Measurements from ENCODE around the gene PDGFD.

PDGFD gene

GRCh38 chr11:103906291-103906867 is 257.6 kb downstream of the PDGFD start:
- DNase-seq = no peak

- DNase-seq = no peak
Measured at GRCh38 chr11:103904324-103904667, 259.7 kb downstream of the PDGFD start.

DNA sequence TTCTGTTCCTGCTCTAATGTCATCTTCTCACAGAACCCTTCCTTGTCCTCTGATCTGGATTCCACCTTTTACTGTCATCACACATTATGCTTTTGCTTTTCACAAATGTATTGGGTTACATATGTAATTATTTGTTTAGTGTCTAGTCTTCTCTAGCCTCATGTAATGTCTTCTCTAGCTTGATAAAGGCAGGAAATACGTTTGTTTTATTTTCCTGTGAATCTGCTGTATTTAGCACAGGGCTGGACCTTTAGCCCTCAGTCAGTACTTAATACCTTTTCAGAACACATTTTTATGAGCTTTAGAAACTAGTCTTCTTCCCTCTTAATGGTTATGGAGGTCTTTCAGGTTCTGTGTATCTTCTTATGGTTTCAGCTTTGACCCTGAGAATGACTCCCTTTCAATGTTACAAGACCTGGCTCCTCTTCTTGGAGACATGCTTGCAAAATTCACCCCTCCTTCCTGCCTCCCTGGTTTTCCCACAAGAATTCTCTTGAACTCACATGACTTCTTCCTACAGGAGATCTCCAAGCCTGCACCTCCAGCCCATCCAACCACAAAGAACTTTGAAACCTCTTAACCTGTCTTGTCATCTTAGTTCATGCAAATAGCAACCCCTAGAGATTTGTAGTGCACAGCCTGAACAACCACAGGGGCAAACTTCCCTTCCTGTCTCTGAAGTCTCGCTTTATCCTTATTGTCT is 260.2 kb downstream of the PDGFD start:
- no peak for DNase-seq

DNA sequence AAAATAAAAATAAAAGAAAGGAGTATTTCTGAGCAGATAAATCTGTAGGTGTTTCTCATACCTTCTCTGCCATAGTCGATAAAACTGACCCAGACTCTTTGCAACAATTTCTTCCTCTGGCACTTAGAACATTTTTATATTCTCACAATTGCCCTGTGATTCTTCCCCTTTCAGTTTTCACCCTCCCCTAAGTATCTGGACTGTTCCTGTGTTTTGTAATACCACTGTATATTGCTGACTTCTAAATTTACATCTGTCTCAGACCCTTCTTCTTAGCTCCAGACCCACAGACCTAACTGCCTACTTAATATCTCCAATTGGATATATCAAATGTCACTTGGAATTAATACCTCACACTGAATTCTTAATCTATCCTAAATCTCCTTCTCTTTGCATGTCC is 261.0 kb downstream of the PDGFD start:
- DNase-seq = no peak

GRCh38 chr11:103901656-103902055 is 262.3 kb downstream of the PDGFD start:
- no peak for DNase-seq

GRCh38 chr11:103898577-103899336 is 265.2 kb downstream of the PDGFD start:
- DNase-seq = no peak

- DNase-seq = no peak
Measured at GRCh38 chr11:103898065-103898464, 265.9 kb downstream of the PDGFD start.

DNA sequence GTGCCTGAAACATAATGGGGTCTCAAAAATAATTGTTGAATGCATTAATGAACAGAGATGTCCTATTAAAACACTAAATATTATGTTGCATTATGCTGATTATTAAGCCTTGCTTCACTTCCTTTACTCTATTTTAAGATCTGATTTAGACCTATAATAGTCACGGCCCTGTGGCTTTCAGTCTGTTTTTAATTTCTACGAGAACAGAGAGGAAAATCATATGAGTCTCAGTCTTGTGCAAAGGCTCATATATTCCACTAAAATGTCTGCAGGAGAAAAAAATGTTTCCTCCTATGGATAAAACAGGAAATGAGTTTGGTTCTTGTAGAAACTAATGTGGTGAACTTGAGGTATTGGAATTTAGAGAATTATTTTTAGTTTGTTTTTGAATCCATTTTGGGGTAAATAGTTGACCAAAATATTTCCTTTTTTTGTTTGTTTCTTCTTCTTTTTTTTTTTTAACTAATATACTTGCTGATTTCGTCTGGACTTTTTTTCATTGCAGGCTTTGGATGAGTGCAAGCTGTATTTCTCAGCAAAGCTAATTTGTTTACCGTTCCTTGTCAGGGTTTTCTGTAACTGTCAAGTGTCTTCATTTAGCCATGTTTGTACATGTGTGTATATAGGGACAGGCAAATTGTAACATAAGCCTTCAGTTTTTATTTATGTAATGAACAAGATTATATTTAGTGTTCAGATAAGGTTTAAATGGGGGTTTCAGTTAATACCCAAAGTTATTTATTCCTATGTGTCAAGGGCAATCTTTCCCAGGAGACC is 266.6 kb downstream of the PDGFD start:
- DNase-seq = no peak

GRCh38 chr11:103895106-103895505 is 268.8 kb downstream of the PDGFD start:
- no peak for DNase-seq

- no peak for DNase-seq
Measured at GRCh38 chr11:103894673-103895072, 269.3 kb downstream of the PDGFD start.

DNA sequence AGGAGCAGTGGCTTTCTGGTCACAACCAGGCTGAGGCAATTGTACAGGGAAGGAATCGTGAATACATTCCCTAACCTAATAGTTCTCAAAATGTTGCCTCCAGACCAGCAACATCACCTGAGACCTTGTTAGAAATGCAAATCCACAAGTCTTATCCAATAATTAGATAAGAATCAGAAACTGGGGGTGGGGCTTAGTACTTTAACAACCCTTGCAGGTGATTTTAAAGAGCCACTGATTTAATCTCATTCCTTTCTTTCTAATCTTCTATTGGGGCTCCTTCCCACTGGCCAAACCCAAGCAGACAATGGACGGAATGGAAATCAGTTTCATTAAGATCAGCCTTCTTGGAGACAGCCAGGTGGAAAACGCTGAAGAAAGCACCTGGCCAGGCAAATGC is 269.9 kb downstream of the PDGFD start:
- DNase-seq = no peak

- DNase-seq = no peak
Measured at GRCh38 chr11:103893371-103893770, 270.6 kb downstream of the PDGFD start.

DNA sequence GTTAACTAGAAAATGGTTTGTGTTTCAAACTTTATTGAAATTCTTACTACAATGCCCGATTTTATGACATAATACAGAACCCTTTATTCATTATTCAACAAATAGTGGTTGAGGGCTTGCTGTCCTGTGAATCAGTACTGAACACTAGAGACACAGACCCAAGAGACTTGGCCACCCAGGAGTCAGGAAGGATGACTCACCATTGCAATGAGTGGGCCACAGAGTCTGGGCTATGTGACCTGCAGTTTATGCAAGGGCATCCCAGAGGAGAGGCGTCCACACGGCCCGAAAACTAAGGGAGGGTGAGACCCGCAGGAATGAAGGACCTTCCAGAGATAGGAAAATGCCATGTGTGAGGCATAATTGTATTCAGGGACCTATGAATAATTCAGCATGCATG is 271.3 kb downstream of the PDGFD start:
- DNase-seq = no peak

GRCh38 chr11:103890654-103891053 is 273.3 kb downstream of the PDGFD start:
- DNase-seq = no peak

DNA sequence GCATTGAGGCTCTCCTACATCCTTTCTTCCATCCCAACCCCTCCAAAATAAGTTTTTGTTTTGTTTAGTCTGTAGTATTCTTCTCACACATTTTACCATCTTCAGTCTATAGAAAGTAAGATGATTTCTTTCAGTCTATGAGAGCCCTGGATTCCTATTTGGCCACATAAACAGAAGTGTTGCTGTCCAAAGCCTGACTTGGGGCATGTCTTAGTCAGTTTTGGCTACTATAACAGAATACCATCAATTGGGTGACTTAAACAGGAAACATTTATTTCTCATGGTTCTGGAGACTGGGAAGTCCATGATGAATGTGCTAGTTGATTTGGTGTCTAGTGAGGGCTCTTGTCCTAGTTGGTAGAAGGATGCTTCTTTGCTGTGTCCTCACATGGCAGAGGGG is 274.3 kb downstream of the PDGFD start:
- DNase-seq = no peak

DNA sequence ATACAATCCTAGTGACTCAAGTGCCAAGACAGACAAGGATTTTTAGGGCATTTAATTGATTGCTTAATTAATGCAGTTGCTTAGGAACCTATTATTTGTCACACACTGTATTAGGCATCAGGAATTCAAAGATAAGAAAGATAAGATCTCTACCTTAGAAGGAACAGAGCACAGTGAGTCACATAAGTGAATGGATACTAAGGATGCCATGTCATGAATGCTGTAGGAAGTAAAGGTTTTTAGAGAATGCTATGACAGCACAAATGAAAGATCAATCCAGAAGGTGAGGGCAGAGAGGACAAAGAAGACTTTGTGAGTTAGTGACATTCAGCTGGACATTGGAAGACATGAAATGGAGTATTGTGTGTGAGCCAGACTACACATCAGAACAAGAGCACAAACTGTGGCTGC is 275.4 kb downstream of the PDGFD start:
- no peak for DNase-seq

DNA sequence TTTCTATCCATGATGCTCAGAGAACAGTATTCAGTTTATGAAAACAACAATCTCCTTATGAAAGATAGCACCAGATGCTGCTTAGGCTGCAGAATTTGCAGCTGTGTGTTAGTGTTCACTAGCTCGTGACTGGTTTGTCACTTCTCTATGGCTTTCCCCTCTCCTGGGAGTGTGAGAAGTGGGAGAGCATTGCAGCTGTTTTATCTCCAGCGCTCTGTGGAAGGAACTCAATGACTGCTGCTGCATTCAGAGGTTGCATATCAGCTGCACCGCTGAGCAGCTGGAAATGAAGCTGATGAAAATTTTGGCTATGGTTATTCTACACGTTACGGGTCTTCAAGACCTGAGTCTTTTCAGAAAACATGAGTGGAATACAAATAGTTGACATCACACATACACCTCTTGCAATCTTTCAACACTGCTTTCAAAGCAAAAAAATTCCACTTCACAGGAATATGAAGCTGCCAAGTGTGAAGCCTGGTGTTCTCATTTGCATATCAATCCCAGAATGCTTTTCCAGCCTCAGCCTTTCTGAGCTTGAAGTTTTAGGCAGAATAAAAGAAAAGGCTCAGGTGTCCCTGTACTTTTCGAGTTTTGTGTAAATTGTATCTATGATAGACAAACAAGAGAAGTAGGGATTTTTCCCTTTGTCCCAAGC is 276.8 kb downstream of the PDGFD start:
- DNase-seq = no peak

DNA sequence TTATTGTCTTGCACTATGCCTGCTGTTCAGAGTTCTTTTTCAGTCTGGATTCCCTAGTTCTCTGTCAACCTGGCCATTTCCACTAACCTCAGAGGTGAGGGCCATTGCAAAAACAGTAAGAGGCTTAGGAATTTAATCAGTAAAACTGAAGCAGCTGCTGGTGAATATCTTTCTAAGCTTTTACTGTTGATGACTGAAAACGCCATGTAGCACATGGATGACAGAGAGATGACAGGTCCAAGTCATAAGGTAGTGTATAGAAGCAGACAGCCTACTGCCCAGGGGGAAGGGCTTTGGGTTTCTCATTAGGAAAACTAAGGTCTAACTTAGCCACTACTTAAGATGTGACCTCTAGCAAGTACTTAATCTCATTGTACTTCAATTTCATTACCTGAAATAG is 280.1 kb downstream of the PDGFD start:
- no peak for DNase-seq

GRCh38 chr11:103883291-103883690 is 280.7 kb downstream of the PDGFD start:
- DNase-seq = no peak

DNA sequence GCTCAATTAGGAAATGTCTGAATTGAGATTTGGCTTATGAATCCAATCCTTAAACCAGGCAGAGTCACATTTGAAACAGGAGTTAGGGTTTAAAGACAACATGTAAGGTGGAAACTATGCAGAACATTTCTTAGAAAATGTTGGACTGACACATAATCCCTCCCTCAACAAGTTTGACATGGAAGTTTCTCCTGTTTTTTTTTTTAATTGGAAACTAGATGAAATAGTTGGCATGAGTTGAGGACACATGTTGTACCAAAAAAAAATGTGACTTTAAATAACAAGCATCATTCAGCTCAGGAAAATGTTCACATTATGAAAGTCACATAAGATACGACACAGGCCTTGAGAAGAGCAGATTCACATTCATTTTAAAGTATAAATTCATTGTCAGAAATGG is 282.4 kb downstream of the PDGFD start:
- no peak for DNase-seq

DNA sequence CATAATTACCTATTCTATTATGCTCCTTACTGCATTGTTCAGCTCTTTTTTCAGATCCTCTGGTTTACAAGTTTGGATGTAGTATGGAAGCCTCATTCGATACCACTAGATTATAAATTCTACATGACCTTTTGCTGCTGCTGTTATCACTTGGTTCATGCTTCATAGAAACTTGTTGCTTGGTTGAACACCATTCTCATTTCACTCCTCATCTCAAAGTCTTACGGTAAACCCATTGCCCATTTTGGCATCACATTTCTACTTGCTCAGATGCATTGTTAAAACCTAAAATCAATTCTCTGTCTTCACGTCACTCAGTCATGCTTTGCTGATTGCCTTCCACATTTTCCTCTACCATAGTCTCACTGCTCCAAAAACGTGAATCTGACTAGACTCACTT is 283.0 kb downstream of the PDGFD start:
- no peak for DNase-seq

GRCh38 chr11:103878646-103879045 is 285.3 kb downstream of the PDGFD start:
- DNase-seq = no peak

DNA sequence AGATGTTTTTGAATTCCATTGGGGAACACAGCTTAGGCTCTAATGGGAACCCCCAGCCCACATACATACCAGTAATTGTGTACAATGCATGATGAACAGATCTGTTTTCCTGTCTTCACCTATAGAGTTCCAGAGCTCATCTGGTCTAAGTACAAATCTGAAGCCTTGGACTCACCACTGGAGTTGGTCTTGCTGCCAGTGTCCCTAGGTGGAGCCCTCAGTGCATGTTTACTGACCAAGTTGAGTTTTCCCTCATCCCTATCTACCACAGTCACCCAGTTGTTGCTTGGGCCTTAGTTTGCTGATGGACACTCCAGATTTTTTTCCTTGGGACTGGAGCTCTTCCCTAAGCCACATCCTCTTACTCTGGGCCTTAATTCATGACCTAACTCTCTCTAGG is 286.7 kb downstream of the PDGFD start:
- no peak for DNase-seq
